Hepatocyte (in vitro differentiated cells): ENCODE measurements around the gene BGN. TPM values are rescaled to one million over a fixed set of nuclear protein-coding genes. Genes with fewer than 3 reads are reported as not detected.

ENCODE experiments used
- DNase-seq: peaks from one replicate; pipeline ENCODE4 v3.0.0-alpha.2; 2016; ENCODE audit warnings: low spot score
- H2AFZ ChIP-seq: fragments of 200-600 bp; sonication (generic); 2 replicates; pipeline ENCODE4 v1.6.0; 2016; ENCODE audit warnings: antibody characterized with exemption, mild to moderate bottlenecking
- H3K27ac ChIP-seq: fragments of 200-600 bp; sonication (generic); 2 replicates; pipeline ENCODE4 v1.5.1; 2016; ENCODE audit warnings: mild to moderate bottlenecking
- H3K27me3 ChIP-seq: fragments of 200-600 bp; sonication (generic); 2 replicates; pipeline ENCODE4 v1.6.1; 2016
- H3K36me3 ChIP-seq: fragments of 200-600 bp; sonication (generic); replicated peaks from 2 replicates; pipeline ENCODE4 v1.5.1; 2016; ENCODE audit warnings: low read depth; ENCODE audit not compliant: insufficient read depth
- H3K4me1 ChIP-seq: fragments of 200-600 bp; sonication (generic); 2 replicates; pipeline ENCODE4 v1.5.1; 2016; ENCODE audit warnings: mild to moderate bottlenecking, moderate library complexity; ENCODE audit not compliant: insufficient read depth
- H3K4me2 ChIP-seq: fragments of 200-600 bp; sonication (generic); 2 replicates; pipeline ENCODE4 v1.6.0; 2016
- H3K4me3 ChIP-seq: fragments of 200-600 bp; sonication (generic); 2 replicates; pipeline ENCODE4 v1.5.1; 2016; ENCODE audit warnings: mild to moderate bottlenecking
- H3K79me2 ChIP-seq: fragments of 200-600 bp; sonication (generic); 2 replicates; pipeline ENCODE4 v1.6.0; 2017; ENCODE audit warnings: mild to moderate bottlenecking
- H3K9me2 ChIP-seq: fragments of 200-600 bp; sonication (generic); replicated peaks from 2 replicates; pipeline ENCODE4 v1.6.0; 2017; ENCODE audit warnings: mild to moderate bottlenecking; ENCODE audit not compliant: insufficient read depth
- H3K9me3 ChIP-seq: fragments of 200-600 bp; sonication (generic); 2 replicates; pipeline ENCODE4 v1.5.1; 2016; ENCODE audit warnings: low read depth, mild to moderate bottlenecking
- H4K20me1 ChIP-seq: fragments of 200-600 bp; sonication (generic); 2 replicates; pipeline ENCODE4 v1.6.0; 2016; ENCODE audit warnings: mild to moderate bottlenecking; ENCODE audit not compliant: insufficient read depth, poor library complexity, severe bottlenecking
- EZH2 ChIP-seq: fragments of 200-600 bp; sonication (generic); IDR thresholded peaks from 2 replicates; pipeline ENCODE4 v1.6.1; 2016; ENCODE audit warnings: antibody characterized with exemption, mild to moderate bottlenecking, borderline replicate concordance
- EZH2phosphoT487 ChIP-seq: fragments of 200-600 bp; sonication (generic); IDR thresholded peaks from one replicate; pipeline ENCODE4 v1.6.1; 2018; ENCODE audit warnings: antibody characterized with exemption, mild to moderate bottlenecking, low read depth, moderate library complexity; ENCODE audit not compliant: unreplicated experiment, severe bottlenecking
- WGBS: methylation state at CpG from one replicate; pipeline ENCODE4 v1.1.6; 2016; ENCODE audit warnings: low lambda C conversion rate; ENCODE audit errors: missing lambda C conversion rate; 5-methylcytosine and 5-hydroxymethylcytosine counted together
- polyA plus RNA-seq: library from polyadenylated mRNA; unstranded; fragments of >200 nt; fragmentation: Nextera tagmentation; extraction: Ambion mirVana; gene quantifications from 2 replicates; pipeline ENCODE4 v1.2.1, GENCODE V29; 2016
- total RNA-seq: library from RNA; depleted of rRNA; stranded (reverse); fragments of >200 nt; gene quantifications from 2 replicates; pipeline ENCODE4 v1.2.3, GENCODE V29; 2014
- TF ChIP-seq, protein P1 (sequence below): fragments of 200-600 bp; sonication (generic); IDR thresholded peaks from 2 replicates; pipeline ENCODE4 v1.5.1; 2016; ENCODE audit warnings: antibody characterized with exemption, mild to moderate bottlenecking; ENCODE audit not compliant: poor library complexity

Gene BGN
- total and polyA plus RNA-seq, 2 experiments from 2014 or later: 14.5 to 27.5 TPM

GRCh38 chrX:153456161-153456560 lies 38.6 kb upstream of the BGN start:
- WGBS: 96% methylated on average over 9 of the region's 12 CpGs
- no peaks in the 10 kb centered on the region for H3K36me3 ChIP-seq
- no peaks in the 10 kb centered on the region for H3K27me3 ChIP-seq
- no peaks in the 10 kb centered on the region for H4K20me1 ChIP-seq
- H3K4me1 ChIP-seq: no peaks in the 10 kb centered on the region
- H3K4me3 ChIP-seq: no peak overlapping the region
- TF ChIP-seq, protein P1, sequence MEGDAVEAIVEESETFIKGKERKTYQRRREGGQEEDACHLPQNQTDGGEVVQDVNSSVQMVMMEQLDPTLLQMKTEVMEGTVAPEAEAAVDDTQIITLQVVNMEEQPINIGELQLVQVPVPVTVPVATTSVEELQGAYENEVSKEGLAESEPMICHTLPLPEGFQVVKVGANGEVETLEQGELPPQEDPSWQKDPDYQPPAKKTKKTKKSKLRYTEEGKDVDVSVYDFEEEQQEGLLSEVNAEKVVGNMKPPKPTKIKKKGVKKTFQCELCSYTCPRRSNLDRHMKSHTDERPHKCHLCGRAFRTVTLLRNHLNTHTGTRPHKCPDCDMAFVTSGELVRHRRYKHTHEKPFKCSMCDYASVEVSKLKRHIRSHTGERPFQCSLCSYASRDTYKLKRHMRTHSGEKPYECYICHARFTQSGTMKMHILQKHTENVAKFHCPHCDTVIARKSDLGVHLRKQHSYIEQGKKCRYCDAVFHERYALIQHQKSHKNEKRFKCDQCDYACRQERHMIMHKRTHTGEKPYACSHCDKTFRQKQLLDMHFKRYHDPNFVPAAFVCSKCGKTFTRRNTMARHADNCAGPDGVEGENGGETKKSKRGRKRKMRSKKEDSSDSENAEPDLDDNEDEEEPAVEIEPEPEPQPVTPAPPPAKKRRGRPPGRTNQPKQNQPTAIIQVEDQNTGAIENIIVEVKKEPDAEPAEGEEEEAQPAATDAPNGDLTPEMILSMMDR: no peak
- no peak for TF ChIP-seq EZH2
- no peak for TF ChIP-seq EZH2phosphoT487
- H3K9me2 ChIP-seq: no peaks in the 10 kb centered on the region
- H3K9me3 ChIP-seq: no peaks in the 10 kb centered on the region
- H3K27ac ChIP-seq: no peak overlapping the region
- no peak overlapping the region for H2AFZ ChIP-seq
- DNase-seq: no peak
- H3K79me2 ChIP-seq: no peaks in the 10 kb centered on the region
- no peak overlapping the region for H3K4me2 ChIP-seq

GRCh38 chrX:153456704-153457103 lies 38.1 kb upstream of the BGN start:
- Histone ChIP-seq H4K20me1 (no peaks in the 10 kb centered on the region), H3K9me2 (no peaks in the 10 kb centered on the region), H3K27me3 (no peaks in the 10 kb centered on the region), H3K36me3 (no peaks in the 10 kb centered on the region), H3K27ac (no peak overlapping the region), H3K4me1 (no peaks in the 10 kb centered on the region), H2AFZ (no peak overlapping the region), H3K79me2 (no peaks in the 10 kb centered on the region), H3K4me2 (no peak overlapping the region), H3K9me3 (no peaks in the 10 kb centered on the region), H3K4me3 (no peak overlapping the region)
- TF ChIP-seq EZH2phosphoT487 (no peak), EZH2 (no peak)
- TF ChIP-seq, protein P1: no peak
- 95% methylated on average over 9 of the region's 9 CpGs for WGBS
- no peak for DNase-seq

DNA sequence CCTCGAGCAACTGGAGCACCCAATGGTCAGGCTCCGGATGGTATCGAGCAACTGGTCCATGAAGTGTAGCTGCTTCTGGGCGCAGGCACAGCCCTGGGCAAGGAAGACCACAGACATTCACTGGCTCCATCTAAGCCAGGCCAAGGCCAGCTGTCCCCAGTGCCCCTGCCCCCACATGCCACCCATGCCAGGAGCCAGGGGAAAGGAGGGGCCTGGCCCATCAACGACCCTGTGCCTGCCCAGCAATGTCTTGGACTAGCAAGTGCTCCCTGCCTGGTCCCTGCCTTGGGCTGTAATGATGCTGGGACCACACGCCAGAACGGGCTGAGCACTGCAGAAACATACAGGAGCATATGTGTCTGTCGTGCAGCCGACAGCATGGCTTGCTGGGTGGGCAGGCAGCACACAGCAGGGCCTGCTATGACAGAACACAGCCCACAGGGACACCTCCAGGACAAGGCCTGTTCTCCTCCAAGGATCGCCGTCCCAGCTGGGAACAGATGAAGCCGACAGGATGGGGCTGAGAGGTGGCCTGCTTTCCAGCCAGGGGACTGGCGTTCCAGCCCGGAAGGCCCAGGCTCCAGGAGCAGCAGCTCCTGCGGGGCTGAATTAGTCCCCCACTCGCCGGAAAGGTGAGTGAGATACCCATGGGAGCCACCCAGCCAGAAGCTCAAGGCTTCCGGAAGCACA lies 37.5 kb upstream of the BGN start:
- Histone ChIP-seq H3K36me3 (no peaks in the 10 kb centered on the region), H3K4me3 (no peak overlapping the region), H4K20me1 (no peaks in the 10 kb centered on the region), H3K4me1 (no peaks in the 10 kb centered on the region), H3K9me2 (no peaks in the 10 kb centered on the region), H2AFZ (no peak overlapping the region), H3K27ac (no peak overlapping the region), H3K79me2 (no peaks in the 10 kb centered on the region), H3K4me2 (no peak overlapping the region), H3K9me3 (no peaks in the 10 kb centered on the region), H3K27me3 (no peaks in the 10 kb centered on the region)
- TF ChIP-seq EZH2phosphoT487 (no peak), EZH2 (no peak)
- TF ChIP-seq, protein P1: no peak
- WGBS: 88% methylated on average over 18 of the region's 18 CpGs
- no peak for DNase-seq
